Aorta (tissue), 5 donors: ENCODE data around the gene SGCA. TPM values are rescaled to one million over a fixed set of nuclear protein-coding genes. Genes with fewer than 3 reads are reported as not detected.

Experiments
- ATAC-seq: fragments of 200-7000 bp; cut with Tn5 transposase; one replicate; pipeline ENCODE4 v1.9.1; 2022; ENCODE audit warnings: moderate library complexity; ENCODE audit not compliant: low FRiP score
- DNase-seq, 2 donors: peaks; one replicate each; pipeline ENCODE4 v3.0.0-alpha.2; 2020
- H3K27ac ChIP-seq, 2 donors: one replicate each; pipeline ENCODE4 v1.5.1; 2013; ENCODE audit warnings: low read length in 2 of 2, mild to moderate bottlenecking in 2 of 2, moderate library complexity in 2 of 2, control low read depth in 1 of 2, inconsistent platforms in 1 of 2, low read depth in 1 of 2
- H3K27me3 ChIP-seq, 2 donors: one replicate each; pipeline ENCODE4 v1.6.1; 2013; ENCODE audit warnings: control low read depth in 1 of 2, low read length in 1 of 2, mild to moderate bottlenecking in 1 of 2, moderate library complexity in 1 of 2; ENCODE audit not compliant: insufficient read depth in 2 of 2, control insufficient read depth in 1 of 2
- H3K36me3 ChIP-seq, 2 donors: one replicate each; pipeline ENCODE4 v1.6.1; 2013; ENCODE audit warnings: control low read depth in 1 of 2, low read length in 1 of 2, mild to moderate bottlenecking in 1 of 2; ENCODE audit not compliant: insufficient read depth in 2 of 2, control insufficient read depth in 1 of 2
- H3K4me1 ChIP-seq, 2 donors: one replicate each; pipeline ENCODE4 v1.6.1; 2013; ENCODE audit warnings: low read length in 2 of 2, control low read depth in 1 of 2, mild to moderate bottlenecking in 1 of 2, moderate library complexity in 1 of 2; ENCODE audit not compliant: insufficient read depth in 2 of 2, control insufficient read depth in 1 of 2
- H3K4me3 ChIP-seq, 2 donors: one replicate each; pipeline ENCODE4 v1.5.1; 2013; ENCODE audit warnings: low read length in 2 of 2, control low read depth in 1 of 2, mild to moderate bottlenecking in 1 of 2
- H3K9me3 ChIP-seq: one replicate; pipeline ENCODE4 v1.6.1; 2013; ENCODE audit warnings: mild to moderate bottlenecking, low read length; ENCODE audit not compliant: control insufficient read depth
- WGBS, 2 donors: extraction: QIAGEN DNeasy Blood & Tissue Kit; methylation state at CpG; one replicate each; pipeline ENCODE4 v1.1.7; 2013; 5-methylcytosine and 5-hydroxymethylcytosine counted together
- intact Hi-C, 2 donors: fragments of 100-400 bp; cut with DNase I; formaldehyde crosslinking; loops; one replicate each; pipeline versions ENCODE4 v1.14.2 to v1.15.0; 2022
- polyA plus RNA-seq, 2 donors: library from polyadenylated mRNA; stranded (reverse); fragments of 200-250 nt; gene quantifications; one replicate each; pipeline ENCODE4 v1.2.3, GENCODE V29; 2013
- total RNA-seq, 2 donors: library from RNA; stranded (reverse); fragmentation: NEBNext Ultra II Directional; extraction: Animal tissue kit (Norgen Biotek cat#: 25700); gene quantifications; one replicate each; pipeline ENCODE4 v1.2.1, GENCODE V29; 2021
- donor health status: healthy with polysubstance abuse.
- donor health status: Bipolar disorder and iron deficiency.
- donor health status: DM: no; HTN: no; CAD: no.
- donor health status: DM: no; HTN: no; CAD: no.
- donor health status: DM: yes; HTN: yes; CAD: no.

The SGCA gene
- total and polyA plus RNA-seq, 4 donors, result 86.4 to 198 (median 92.2) TPM

DNA sequence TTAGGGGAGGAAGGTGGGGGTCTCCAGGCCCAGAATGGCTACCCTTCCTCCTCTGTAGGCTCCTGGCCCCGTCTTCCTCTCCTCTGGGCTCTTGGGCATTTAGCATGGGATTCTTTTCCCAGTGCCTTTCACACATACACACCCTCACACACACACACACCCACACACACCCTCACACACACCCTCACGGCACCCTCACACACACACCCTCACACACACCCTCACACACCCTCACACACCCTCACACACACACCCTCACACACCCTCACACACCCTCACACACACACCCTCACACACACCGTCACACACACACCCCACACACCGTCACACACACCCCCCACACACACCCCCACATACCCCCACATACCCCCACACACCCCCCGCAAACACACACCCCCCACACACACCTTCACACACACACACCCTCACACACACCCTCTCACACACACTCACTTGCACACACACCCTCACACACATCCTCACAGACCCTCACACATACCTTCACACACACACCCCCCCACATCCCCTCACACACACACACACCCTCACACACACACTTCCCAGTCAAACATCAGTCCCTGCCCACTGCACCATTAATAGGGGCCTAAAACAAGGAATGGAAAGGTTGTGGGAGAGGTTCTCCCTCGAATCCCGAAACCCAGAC lies 845 bp downstream of the SGCA start:
- WGBS, 2 donors, result 28 to 32% methylated on average over 6 to 7 of the region's 7 CpGs
- intact Hi-C loops, result loop anchor here (10.0 kb wide), 2 partner anchors 52 to 128 kb away; no protein-coding TSS in a partner anchor
- Histone ChIP-seq H3K36me3 (no peaks in the 10 kb centered on the region), H3K4me3 (peak overlapping the region in 1 of 2 donors; percentile 0), H3K4me1 (no peaks in the 10 kb centered on the region), H3K27me3 (no peaks in the 10 kb centered on the region), H3K9me3 (no peaks in the 10 kb centered on the region), H3K27ac (peak overlapping the region in 1 of 2 donors; percentile 72)
- ATAC-seq, result no peak
- peak; percentile 17 to 37 for DNase-seq

DNA sequence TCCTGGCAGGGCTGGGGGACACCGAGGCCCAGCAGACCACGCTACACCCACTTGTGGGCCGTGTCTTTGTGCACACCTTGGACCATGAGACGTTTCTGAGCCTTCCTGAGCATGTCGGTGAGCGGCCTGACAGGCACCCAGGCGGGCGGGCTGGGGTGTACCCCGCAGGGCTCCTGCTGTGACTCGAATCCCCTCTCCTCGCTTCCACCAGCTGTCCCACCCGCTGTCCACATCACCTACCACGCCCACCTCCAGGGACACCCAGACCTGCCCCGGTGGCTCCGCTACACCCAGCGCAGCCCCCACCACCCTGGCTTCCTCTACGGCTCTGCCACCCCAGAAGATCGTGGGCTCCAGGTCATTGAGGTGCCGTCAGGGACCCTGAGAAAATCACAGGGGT lies 1.6 kb downstream of the SGCA start:
- ATAC-seq (no peak), DNase-seq (peak; percentile 43 to 69)
- intact Hi-C loops, result loop anchor here (10.0 kb wide), 2 partner anchors 53 to 127 kb away; no protein-coding TSS in a partner anchor
- Histone ChIP-seq H3K4me3 (no peak overlapping the region), H3K27ac (peak overlapping the region in 1 of 2 donors; percentile 28), H3K4me1 (no peaks in the 10 kb centered on the region), H3K27me3 (no peaks in the 10 kb centered on the region), H3K9me3 (no peaks in the 10 kb centered on the region), H3K36me3 (no peaks in the 10 kb centered on the region)
- 84 to 85% methylated on average over 19 of the region's 19 CpGs for WGBS, 2 donors

- WGBS, 2 donors, result 80 to 85% methylated on average over 12 to 13 of the region's 13 CpGs
- intact Hi-C loops, result loop anchor here (10.0 kb wide), 2 partner anchors 54 to 126 kb away; no protein-coding TSS in a partner anchor
These were observed 2.5 kb downstream of the SGCA start for GRCh38 chr17:50168319-50168718.

GRCh38 chr17:50169121-50169764 lies 3.4 kb downstream of the SGCA start:
- peak overlapping the region in 1 of 2 donors; percentile 30 for H3K27ac ChIP-seq
- DNase-seq (peak; percentile 63 to 77), ATAC-seq (peak; percentile 71)
- no peak overlapping the region for H3K4me3 ChIP-seq
- 32 to 36% methylated on average over 14 of the region's 14 CpGs for WGBS, 2 donors
- no peaks in the 10 kb centered on the region for H3K36me3 ChIP-seq
- H3K4me1 ChIP-seq, result no peaks in the 10 kb centered on the region
- intact Hi-C loops, result loop anchor here (1.0 to 10.0 kb wide), 3 partner anchors 29 to 126 kb away; no protein-coding TSS in a partner anchor
- H3K9me3 ChIP-seq, result no peaks in the 10 kb centered on the region
- no peaks in the 10 kb centered on the region for H3K27me3 ChIP-seq

More at GRCh38 chr17:50168319-50168718, 2.5 kb downstream of the SGCA start:
- H3K4me3 ChIP-seq, result no peak overlapping the region
- ATAC-seq (no peak), DNase-seq (peak; percentile 41 to 72)
- H3K9me3 ChIP-seq, result no peaks in the 10 kb centered on the region
- H3K36me3 ChIP-seq, result no peaks in the 10 kb centered on the region
- H3K27me3 ChIP-seq, result no peaks in the 10 kb centered on the region
- H3K27ac ChIP-seq, result no peak overlapping the region
- H3K4me1 ChIP-seq, result no peaks in the 10 kb centered on the region

DNA sequence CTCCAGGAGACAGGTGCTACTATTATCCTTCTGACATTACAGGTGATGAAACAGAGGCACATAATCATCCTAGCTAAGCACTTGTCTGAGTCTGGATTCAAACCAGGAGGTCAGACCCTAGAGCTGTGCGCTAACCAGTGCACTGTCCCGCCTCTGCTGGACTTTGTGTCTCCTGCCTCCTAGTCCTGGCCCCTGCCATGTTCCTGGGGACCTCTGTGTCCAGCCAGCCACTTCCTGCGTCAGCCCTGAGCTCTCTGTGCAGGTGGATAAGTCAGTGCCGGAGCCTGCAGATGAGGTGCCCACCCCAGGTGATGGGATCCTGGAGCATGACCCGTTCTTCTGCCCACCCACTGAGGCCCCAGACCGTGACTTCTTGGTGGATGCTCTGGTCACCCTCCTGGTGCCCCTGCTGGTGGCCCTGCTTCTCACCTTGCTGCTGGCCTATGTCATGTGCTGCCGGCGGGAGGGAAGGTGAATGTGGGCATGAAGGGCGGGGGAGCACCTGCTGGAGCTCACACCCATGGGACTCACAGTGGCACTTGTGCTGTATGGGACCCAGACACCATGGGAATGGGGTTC lies 4.2 kb downstream of the SGCA start:
- Histone ChIP-seq H3K36me3 (no peaks in the 10 kb centered on the region), H3K4me3 (no peak overlapping the region), H3K27ac (peak overlapping the region in 1 of 2 donors; percentile 19), H3K27me3 (no peaks in the 10 kb centered on the region), H3K9me3 (no peaks in the 10 kb centered on the region), H3K4me1 (no peaks in the 10 kb centered on the region)
- peak; percentile 44 to 68 for DNase-seq
- WGBS, 2 donors, result 90 to 97% methylated on average over 9 of the region's 9 CpGs
- intact Hi-C loops, result loop anchor here (1.0 to 10.0 kb wide), 3 partner anchors 28 to 125 kb away; no protein-coding TSS in a partner anchor
- no peak for ATAC-seq

GRCh38 chr17:50170662-50171370 lies 5.0 kb downstream of the SGCA start:
- Histone ChIP-seq H3K4me3 (no peak overlapping the region), H3K27ac (no peak overlapping the region), H3K4me1 (no peaks in the 10 kb centered on the region), H3K36me3 (no peaks in the 10 kb centered on the region), H3K27me3 (no peaks in the 10 kb centered on the region), H3K9me3 (no peaks in the 10 kb centered on the region)
- no peak for ATAC-seq
- 89 to 90% methylated on average over 10 of the region's 10 CpGs for WGBS, 2 donors
- peak; percentile 32 to 60 for DNase-seq
- intact Hi-C loops, result no loop called here

DNA sequence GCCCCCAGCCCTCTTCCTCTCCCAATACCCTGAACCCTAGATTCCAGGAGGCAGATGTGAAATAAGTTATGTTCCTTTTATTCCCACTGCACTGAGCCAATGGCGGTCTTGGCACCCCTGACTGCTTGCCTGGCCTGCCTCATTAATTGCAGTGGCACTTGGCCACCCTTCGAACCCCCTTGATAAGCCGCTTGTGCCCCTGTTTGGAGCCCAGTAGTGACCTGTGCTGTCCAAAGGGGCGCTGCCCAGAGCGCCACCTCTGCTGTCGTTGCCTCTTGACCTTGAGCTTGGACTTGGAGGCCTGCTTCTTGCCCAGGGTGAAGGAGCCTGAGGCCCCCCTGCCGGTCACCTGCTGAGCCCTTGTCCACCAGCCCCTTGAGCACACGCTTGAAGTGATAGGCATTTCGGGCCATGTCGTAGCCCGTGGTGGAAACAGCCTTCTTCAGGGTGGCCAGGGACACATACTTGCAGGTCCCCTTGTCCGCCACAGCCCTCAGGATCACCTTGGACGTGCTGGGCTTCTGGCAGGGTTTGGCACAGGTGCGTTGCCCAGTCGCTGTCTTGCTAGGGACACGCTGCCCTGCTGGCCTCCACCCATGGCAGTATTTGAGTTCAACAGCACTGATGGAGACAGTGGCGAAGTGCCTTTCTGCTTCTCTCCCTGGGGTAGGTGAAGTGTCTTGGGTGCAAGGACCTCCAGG lies 5.7 kb downstream of the SGCA start:
- intact Hi-C loops, result no loop called here
- WGBS, 2 donors, result 87 to 90% methylated on average over 17 of the region's 17 CpGs
- Histone ChIP-seq H3K27me3 (no peaks in the 10 kb centered on the region), H3K4me3 (no peak overlapping the region), H3K4me1 (peaks cover 0 to 3% of the 10 kb centered on the region in 2 donors), H3K27ac (peak overlapping the region in 1 of 2 donors; percentile 4), H3K36me3 (no peaks in the 10 kb centered on the region), H3K9me3 (no peaks in the 10 kb centered on the region)
- DNase-seq (peak; percentile 42 to 60), ATAC-seq (no peak)

DNA sequence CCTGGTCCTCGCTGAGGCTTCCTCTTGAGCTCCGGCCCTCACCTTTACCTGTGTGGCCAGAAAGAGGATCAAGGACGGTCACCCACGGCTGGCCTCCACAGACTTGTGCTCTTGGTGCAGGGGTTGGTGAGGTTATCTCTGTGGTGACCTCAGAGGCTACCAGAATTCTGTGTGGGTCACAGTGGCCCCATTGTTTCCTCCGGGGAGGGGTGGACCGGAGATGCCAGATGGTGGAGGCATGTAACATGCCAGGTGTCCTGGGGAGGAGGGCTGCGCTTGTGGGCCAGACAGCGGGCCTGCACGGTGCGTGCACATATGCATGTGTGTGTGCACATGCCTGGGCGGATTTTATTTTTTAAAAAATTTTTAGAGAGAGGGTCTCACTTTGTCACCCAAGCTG lies 6.3 kb downstream of the SGCA start:
- 93 to 95% methylated on average over 11 of the region's 11 CpGs for WGBS, 2 donors
- DNase-seq (peak in 1 of 2 donors; percentile 38), ATAC-seq (no peak)
- Histone ChIP-seq H3K36me3 (no peaks in the 10 kb centered on the region), H3K4me3 (no peak overlapping the region), H3K9me3 (no peaks in the 10 kb centered on the region), H3K27ac (peak overlapping the region in 1 of 2 donors; percentile 6), H3K4me1 (peaks cover 0 to 3% of the 10 kb centered on the region in 2 donors), H3K27me3 (no peaks in the 10 kb centered on the region)
- intact Hi-C loops, result no loop called here
